Aorta (tissue), 5 donors: ENCODE measurements around the gene MAX. TPM values are rescaled to one million over a fixed set of nuclear protein-coding genes. Genes with fewer than 3 reads are reported as not detected.
"Not testable (repeated sequence)": the region's sequence is repeated elsewhere in the genome, so short reads cannot be mapped to it uniquely, and the experiment has no call there.

ENCODE experiments used
- ATAC-seq: fragments of 200-7000 bp; cut with Tn5 transposase; one replicate; pipeline ENCODE4 v1.9.1; 2022; ENCODE audit warnings: moderate library complexity; ENCODE audit not compliant: low FRiP score
- DNase-seq, 2 donors: peaks; one replicate each; pipeline ENCODE4 v3.0.0-alpha.2; 2020
- H3K27ac ChIP-seq, 2 donors: one replicate each; pipeline ENCODE4 v1.5.1; 2013; ENCODE audit warnings: low read length in 2 of 2, mild to moderate bottlenecking in 2 of 2, moderate library complexity in 2 of 2, control low read depth in 1 of 2, inconsistent platforms in 1 of 2, low read depth in 1 of 2
- H3K27me3 ChIP-seq, 2 donors: one replicate each; pipeline ENCODE4 v1.6.1; 2013; ENCODE audit warnings: control low read depth in 1 of 2, low read length in 1 of 2, mild to moderate bottlenecking in 1 of 2, moderate library complexity in 1 of 2; ENCODE audit not compliant: insufficient read depth in 2 of 2, control insufficient read depth in 1 of 2
- H3K36me3 ChIP-seq, 2 donors: one replicate each; pipeline ENCODE4 v1.6.1; 2013; ENCODE audit warnings: control low read depth in 1 of 2, low read length in 1 of 2, mild to moderate bottlenecking in 1 of 2; ENCODE audit not compliant: insufficient read depth in 2 of 2, control insufficient read depth in 1 of 2
- H3K4me1 ChIP-seq, 2 donors: one replicate each; pipeline ENCODE4 v1.6.1; 2013; ENCODE audit warnings: low read length in 2 of 2, control low read depth in 1 of 2, mild to moderate bottlenecking in 1 of 2, moderate library complexity in 1 of 2; ENCODE audit not compliant: insufficient read depth in 2 of 2, control insufficient read depth in 1 of 2
- H3K4me3 ChIP-seq, 2 donors: one replicate each; pipeline ENCODE4 v1.5.1; 2013; ENCODE audit warnings: low read length in 2 of 2, control low read depth in 1 of 2, mild to moderate bottlenecking in 1 of 2
- H3K9me3 ChIP-seq: one replicate; pipeline ENCODE4 v1.6.1; 2013; ENCODE audit warnings: mild to moderate bottlenecking, low read length; ENCODE audit not compliant: control insufficient read depth
- WGBS, 2 donors: extraction: QIAGEN DNeasy Blood & Tissue Kit; methylation state at CpG; one replicate each; pipeline ENCODE4 v1.1.7; 2013; 5-methylcytosine and 5-hydroxymethylcytosine counted together
- intact Hi-C, 2 donors: fragments of 100-400 bp; cut with DNase I; formaldehyde crosslinking; loops; one replicate each; pipeline versions ENCODE4 v1.14.2 to v1.15.0; 2022
- polyA plus RNA-seq, 2 donors: library from polyadenylated mRNA; stranded (reverse); fragments of 200-250 nt; gene quantifications; one replicate each; pipeline ENCODE4 v1.2.3, GENCODE V29; 2013
- total RNA-seq, 2 donors: library from RNA; stranded (reverse); fragmentation: NEBNext Ultra II Directional; extraction: Animal tissue kit (Norgen Biotek cat#: 25700); gene quantifications; one replicate each; pipeline ENCODE4 v1.2.1, GENCODE V29; 2021
- donor health status: healthy with polysubstance abuse.
- donor health status: Bipolar disorder and iron deficiency.
- donor health status: DM: no; HTN: no; CAD: no.
- donor health status: DM: no; HTN: no; CAD: no.
- donor health status: DM: yes; HTN: yes; CAD: no.

Gene MAX
- total and polyA plus RNA-seq, 4 donors, result 42.6 to 98.0 (median 63.6) TPM

DNA sequence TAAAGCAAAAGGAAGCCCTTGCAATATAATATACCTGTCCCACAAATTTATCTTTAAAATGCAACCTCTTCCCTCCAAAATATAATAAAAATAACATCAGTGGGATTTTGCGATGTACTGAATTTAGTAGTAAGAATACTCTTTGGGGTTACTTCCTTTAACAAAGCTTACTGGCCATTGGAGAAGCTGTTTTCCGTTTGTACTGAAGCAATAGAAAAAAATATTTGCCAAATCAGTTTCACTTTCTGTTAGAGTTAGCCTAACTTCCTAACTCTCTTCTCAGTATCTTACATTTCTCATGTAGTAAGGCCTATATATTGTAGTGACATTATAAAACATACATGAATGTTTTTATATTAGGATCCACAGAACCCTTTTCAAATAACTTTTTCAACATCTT is 3.7 kb downstream of the MAX start:
- ATAC-seq (no peak), DNase-seq (no peak)
- H3K27me3 ChIP-seq, result no peaks in the 10 kb centered on the region
- intact Hi-C loops, result no loop called here
- WGBS, 2 donors, result 40 to 46% methylated on average over 2 of the region's 2 CpGs
- peaks cover 0 to 8% of the 10 kb centered on the region in 2 donors for H3K4me1 ChIP-seq
- no peaks in the 10 kb centered on the region for H3K9me3 ChIP-seq
- peaks cover 0 to 3% of the 10 kb centered on the region in 2 donors for H3K36me3 ChIP-seq
- no peak overlapping the region for H3K4me3 ChIP-seq
- H3K27ac ChIP-seq, result no peak overlapping the region

GRCh38 chr14:65096323-65097089 is 5.8 kb downstream of the MAX start:
- ATAC-seq (peak; percentile 42), DNase-seq (no peak)
- Histone ChIP-seq H3K27ac (peak overlapping the region; percentile 45 to 85), H3K36me3 (peaks cover 0 to 4% of the 10 kb centered on the region in 2 donors), H3K4me1 (peaks cover 0 to 8% of the 10 kb centered on the region in 2 donors), H3K27me3 (no peaks in the 10 kb centered on the region), H3K9me3 (no peaks in the 10 kb centered on the region), H3K4me3 (no peak overlapping the region)
- intact Hi-C loops, result no loop called here
- WGBS, 2 donors, result 52 to 53% methylated on average over 6 of the region's 6 CpGs

- Histone ChIP-seq H3K27ac (peak overlapping the region in 1 of 2 donors; percentile 3), H3K4me1 (peaks cover 0 to 8% of the 10 kb centered on the region in 2 donors), H3K36me3 (peaks cover 0 to 4% of the 10 kb centered on the region in 2 donors), H3K4me3 (no peak overlapping the region), H3K27me3 (no peaks in the 10 kb centered on the region), H3K9me3 (no peaks in the 10 kb centered on the region)
- 27 to 28% methylated on average over 3 of the region's 3 CpGs for WGBS, 2 donors
- intact Hi-C loops, result no loop called here
- peak; percentile 88 for ATAC-seq
- DNase-seq, result peak in 1 of 2 donors; percentile 72
Measured at GRCh38 chr14:65095633-65096205, 6.6 kb downstream of the MAX start.

DNA sequence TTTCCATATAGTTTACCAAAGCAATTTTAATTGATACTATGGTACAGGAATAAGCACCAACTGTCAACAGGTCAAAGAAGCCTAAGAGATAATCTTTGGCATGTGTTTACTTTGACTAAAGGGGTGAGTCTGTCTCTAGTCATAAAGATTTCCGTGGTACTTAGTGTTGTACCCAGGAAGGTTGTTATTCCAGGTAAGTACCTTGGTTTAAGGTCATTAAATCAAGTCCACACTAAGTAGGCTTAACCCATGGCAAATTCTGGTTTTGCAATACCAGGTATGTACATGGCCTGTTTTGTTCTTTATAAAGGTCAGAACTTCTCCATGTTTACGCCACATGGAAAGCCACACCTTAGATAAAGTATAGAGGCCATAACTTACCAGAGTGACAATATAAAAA is 10.0 kb downstream of the MAX start:
- Histone ChIP-seq H3K9me3 (no peaks in the 10 kb centered on the region), H3K4me1 (peaks cover 2 to 7% of the 10 kb centered on the region in 2 donors), H3K36me3 (peaks cover 0 to 4% of the 10 kb centered on the region in 2 donors), H3K4me3 (no peak overlapping the region), H3K27me3 (no peaks in the 10 kb centered on the region), H3K27ac (no peak overlapping the region)
- WGBS, 2 donors, result 88% methylated on average over 2 of the region's 2 CpGs
- ATAC-seq, result no peak
- intact Hi-C loops, result no loop called here
- DNase-seq, result no peak

DNA sequence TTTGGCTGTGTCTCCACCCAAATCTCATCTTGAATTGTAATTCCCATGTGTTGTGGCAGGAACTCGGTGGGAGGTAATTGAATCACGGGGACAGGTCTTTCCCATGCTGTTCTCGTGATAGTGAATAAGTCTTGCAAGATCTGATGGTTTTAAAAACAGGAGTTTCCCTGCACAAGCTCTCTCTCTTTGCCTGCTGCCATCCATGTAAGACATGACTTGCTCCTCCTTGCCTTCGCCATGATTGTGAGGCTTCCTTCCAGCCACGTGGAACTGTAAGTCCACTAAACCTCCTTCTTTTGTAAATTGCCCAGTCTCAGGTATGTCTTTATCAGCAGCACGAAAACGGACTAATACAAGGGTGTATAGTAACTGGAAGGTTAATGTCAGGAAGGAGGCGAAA is 14.5 kb downstream of the MAX start:
- H3K27ac ChIP-seq, H3K4me1 ChIP-seq, intact Hi-C loops, H3K4me3 ChIP-seq, H3K9me3 ChIP-seq, ATAC-seq, H3K27me3 ChIP-seq, H3K36me3 ChIP-seq, DNase-seq: not testable (repeated sequence)
- 96% methylated on average over 8 of the region's 8 CpGs for WGBS, 2 donors

- H3K4me1 ChIP-seq, H3K27me3 ChIP-seq, H3K9me3 ChIP-seq, intact Hi-C loops, H3K4me3 ChIP-seq, DNase-seq, H3K36me3 ChIP-seq, ATAC-seq, H3K27ac ChIP-seq: not testable (repeated sequence)
- WGBS, 2 donors, result 95 to 98% methylated on average over 4 of the region's 4 CpGs
Measured at GRCh38 chr14:65086686-65087085, 15.6 kb downstream of the MAX start.

DNA sequence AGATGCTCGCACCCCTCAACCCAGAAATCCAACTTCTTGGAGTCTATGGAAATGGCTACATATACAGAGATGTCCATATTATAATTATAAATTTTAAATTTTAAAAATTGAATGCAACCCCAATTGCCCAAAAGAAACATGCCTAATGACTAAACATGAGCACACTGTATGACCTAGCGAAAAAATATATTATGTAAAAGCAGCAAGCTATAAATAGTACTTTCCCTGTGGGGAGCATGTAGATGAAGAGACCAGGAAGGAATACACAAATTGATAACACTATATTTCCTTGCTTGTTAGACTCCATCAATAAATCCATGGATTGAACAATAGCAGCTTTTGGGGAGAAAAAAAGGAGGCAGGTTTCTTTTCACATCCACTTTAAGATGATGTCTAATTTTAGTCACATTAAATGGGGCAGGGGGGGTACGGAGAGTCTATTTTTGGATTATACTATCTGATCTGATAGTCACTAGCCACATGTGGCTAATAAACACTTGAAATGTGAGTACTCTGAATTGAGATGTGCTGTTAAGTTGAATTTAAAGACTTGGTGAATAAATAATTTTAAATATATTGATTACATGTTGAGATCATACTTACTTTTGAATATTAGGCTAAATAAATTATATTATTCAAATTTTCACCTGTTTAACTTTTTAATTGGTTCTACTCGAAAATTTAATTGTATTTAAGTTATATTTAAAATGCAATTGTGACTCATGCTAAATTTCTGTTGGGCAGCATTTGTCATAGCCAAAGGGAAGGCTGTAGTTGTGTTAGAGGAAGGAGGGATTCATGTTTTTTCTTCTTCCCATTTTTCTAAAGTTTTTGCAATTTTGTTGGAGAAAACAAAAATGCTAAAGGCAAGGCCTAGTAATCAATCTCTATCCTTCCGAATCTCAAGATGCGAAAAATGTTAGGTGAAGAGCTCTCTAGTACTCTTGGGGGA is 17.5 kb downstream of the MAX start:
- ATAC-seq (no peak), DNase-seq (no peak)
- Histone ChIP-seq H3K4me3 (no peak overlapping the region), H3K27ac (no peak overlapping the region), H3K27me3 (no peaks in the 10 kb centered on the region), H3K4me1 (peaks cover 0 to 4% of the 10 kb centered on the region in 2 donors), H3K9me3 (no peaks in the 10 kb centered on the region), H3K36me3 (peaks cover 0 to 7% of the 10 kb centered on the region in 2 donors)
- WGBS, 2 donors, result 71 to 73% methylated on average over 6 of the region's 6 CpGs
- intact Hi-C loops, result no loop called here

DNA sequence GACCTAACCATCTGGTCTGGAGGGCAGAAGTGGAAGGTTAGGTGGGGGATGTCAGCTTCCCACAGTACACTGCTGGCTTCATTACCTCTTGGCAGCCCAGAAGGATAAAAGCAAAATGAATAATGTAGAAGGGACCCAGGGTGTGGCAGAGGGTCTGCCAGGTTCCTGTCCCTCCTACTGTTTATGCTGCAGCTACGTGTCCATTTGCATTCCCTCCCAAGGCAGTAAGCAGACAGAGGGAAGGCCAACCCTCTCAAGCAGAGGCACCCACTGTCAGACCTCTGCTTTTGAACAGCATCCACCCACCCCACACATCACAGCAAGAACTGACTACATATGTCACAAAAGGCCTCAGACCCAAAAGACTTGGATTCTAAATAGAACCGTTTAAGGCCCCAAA is 19.4 kb downstream of the MAX start:
- Histone ChIP-seq H3K9me3 (no peaks in the 10 kb centered on the region), H3K36me3 (peaks cover 0 to 7% of the 10 kb centered on the region in 2 donors), H3K4me3 (no peak overlapping the region), H3K4me1 (peaks cover 0 to 4% of the 10 kb centered on the region in 2 donors), H3K27me3 (no peaks in the 10 kb centered on the region), H3K27ac (no peak overlapping the region)
- no peak for ATAC-seq
- DNase-seq, result no peak
- intact Hi-C loops, result no loop called here
- WGBS, 2 donors, result 79 to 81% methylated on average over 2 of the region's 2 CpGs
